ENCODE data around the gene NRG2.

NRG2 gene

GRCh38 chr5:140040358-140040757, 2.7 kb downstream of the NRG2 start:
- FAIRE-seq: no peak

- no peak for FAIRE-seq
Observed at GRCh38 chr5:140039561-140039960, 3.5 kb downstream of the NRG2 start.

- FAIRE-seq: no peak
Observed at GRCh38 chr5:140038373-140038957, 4.6 kb downstream of the NRG2 start.

- FAIRE-seq: no peak
Observed at GRCh38 chr5:140037012-140037411, 6.1 kb downstream of the NRG2 start.

- FAIRE-seq: no peak
Observed at GRCh38 chr5:140035881-140036280, 7.2 kb downstream of the NRG2 start.

- no peak for FAIRE-seq
Observed at GRCh38 chr5:140033037-140033760, 9.9 kb downstream of the NRG2 start.

- FAIRE-seq: no peak
Observed at GRCh38 chr5:140032296-140032695, 10.8 kb downstream of the NRG2 start.

GRCh38 chr5:140027807-140028206, 15.3 kb downstream of the NRG2 start:
- FAIRE-seq: no peak

- no peak for FAIRE-seq
Observed at GRCh38 chr5:140025736-140026135, 17.4 kb downstream of the NRG2 start.

GRCh38 chr5:140024928-140025327, 18.2 kb downstream of the NRG2 start:
- FAIRE-seq: no peak

- no peak for FAIRE-seq
Observed at GRCh38 chr5:140023611-140024191, 19.4 kb downstream of the NRG2 start.

- FAIRE-seq: no peak
Observed at GRCh38 chr5:140020601-140021177, 22.4 kb downstream of the NRG2 start.

GRCh38 chr5:140018920-140019644, 24.0 kb downstream of the NRG2 start:
- FAIRE-seq: no peak

GRCh38 chr5:140018517-140018916, 24.6 kb downstream of the NRG2 start:
- no peak for FAIRE-seq

- no peak for FAIRE-seq
Observed at GRCh38 chr5:140018096-140018481, 25.0 kb downstream of the NRG2 start.

GRCh38 chr5:140017397-140018095, 25.6 kb downstream of the NRG2 start:
- no peak for FAIRE-seq

GRCh38 chr5:140015706-140016105, 27.4 kb downstream of the NRG2 start:
- no peak for FAIRE-seq

GRCh38 chr5:140014751-140015150, 28.3 kb downstream of the NRG2 start:
- no peak for FAIRE-seq

- no peak for FAIRE-seq
Observed at GRCh38 chr5:140013536-140013935, 29.6 kb downstream of the NRG2 start.

GRCh38 chr5:140012443-140012842, 30.7 kb downstream of the NRG2 start:
- FAIRE-seq: no peak

GRCh38 chr5:140011297-140011802, 31.7 kb downstream of the NRG2 start:
- FAIRE-seq: no peak

GRCh38 chr5:140010798-140011197, 32.3 kb downstream of the NRG2 start:
- FAIRE-seq: no peak

Data from colon (tissue), 2 donors.